ENCODE data around the gene SLFN12L. TPM values are rescaled to one million over a fixed set of nuclear protein-coding genes. Genes with fewer than 3 reads are reported as not detected.

Gene SLFN12L
- total RNA-seq, 2 donors from 2014 or later = 0.86 to 1.0 TPM

DNA sequence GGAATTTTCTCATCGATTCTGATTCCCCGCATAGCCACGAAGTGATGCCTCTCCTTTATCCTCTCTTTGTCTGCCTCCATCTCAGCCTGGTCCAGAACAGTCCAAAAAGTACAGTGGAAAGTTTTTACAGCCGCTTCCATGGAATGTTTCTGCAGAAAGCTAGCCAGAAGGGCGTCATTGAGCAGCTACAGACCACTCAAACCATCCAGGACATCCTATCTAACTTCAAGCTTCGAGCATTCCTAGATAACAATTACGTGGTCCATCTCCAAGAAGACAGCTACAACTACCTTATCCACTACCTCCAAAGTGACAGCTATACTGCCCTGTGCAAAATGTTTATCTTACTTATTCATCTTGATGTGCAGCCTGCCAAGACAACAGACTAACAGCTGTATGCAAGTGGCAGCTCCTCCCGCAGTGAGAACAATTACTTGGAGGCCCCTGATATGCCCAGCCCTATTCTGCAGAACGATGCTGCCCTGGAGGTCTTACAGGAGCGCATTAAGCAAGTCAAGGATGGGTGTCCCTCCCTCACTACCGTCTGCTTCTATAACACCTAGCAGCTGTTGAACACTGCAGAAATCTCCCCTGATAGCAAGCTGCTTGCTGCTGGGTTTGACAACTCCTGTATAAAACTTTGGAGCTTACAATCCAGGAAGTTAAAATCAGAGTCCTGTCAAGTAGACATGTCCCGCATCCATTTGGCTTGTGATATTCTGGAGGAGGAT, 38.9 kb downstream of the SLFN12L start:
- Histone ChIP-seq H3K9me3 (no peaks in the 10 kb centered on the region), H3K27me3 (peaks cover 45% of the 10 kb centered on the region), H3K9ac (ENCODE audit: low read depth in 2 of 2, low read length in 2 of 2) (no peak overlapping the region), H3K36me3 (no peaks in the 10 kb centered on the region), H3K4me3 (no peak overlapping the region), H3K27ac (no peak overlapping the region), H3K4me1 (no peaks in the 10 kb centered on the region)
- TF ChIP-seq, protein P1, sequence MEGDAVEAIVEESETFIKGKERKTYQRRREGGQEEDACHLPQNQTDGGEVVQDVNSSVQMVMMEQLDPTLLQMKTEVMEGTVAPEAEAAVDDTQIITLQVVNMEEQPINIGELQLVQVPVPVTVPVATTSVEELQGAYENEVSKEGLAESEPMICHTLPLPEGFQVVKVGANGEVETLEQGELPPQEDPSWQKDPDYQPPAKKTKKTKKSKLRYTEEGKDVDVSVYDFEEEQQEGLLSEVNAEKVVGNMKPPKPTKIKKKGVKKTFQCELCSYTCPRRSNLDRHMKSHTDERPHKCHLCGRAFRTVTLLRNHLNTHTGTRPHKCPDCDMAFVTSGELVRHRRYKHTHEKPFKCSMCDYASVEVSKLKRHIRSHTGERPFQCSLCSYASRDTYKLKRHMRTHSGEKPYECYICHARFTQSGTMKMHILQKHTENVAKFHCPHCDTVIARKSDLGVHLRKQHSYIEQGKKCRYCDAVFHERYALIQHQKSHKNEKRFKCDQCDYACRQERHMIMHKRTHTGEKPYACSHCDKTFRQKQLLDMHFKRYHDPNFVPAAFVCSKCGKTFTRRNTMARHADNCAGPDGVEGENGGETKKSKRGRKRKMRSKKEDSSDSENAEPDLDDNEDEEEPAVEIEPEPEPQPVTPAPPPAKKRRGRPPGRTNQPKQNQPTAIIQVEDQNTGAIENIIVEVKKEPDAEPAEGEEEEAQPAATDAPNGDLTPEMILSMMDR (IDR thresholded peaks at IDR 0.05) = no peak
- intact Hi-C loops (cut with DNase I) = no loop called here
- no peak for DNase-seq

DNA sequence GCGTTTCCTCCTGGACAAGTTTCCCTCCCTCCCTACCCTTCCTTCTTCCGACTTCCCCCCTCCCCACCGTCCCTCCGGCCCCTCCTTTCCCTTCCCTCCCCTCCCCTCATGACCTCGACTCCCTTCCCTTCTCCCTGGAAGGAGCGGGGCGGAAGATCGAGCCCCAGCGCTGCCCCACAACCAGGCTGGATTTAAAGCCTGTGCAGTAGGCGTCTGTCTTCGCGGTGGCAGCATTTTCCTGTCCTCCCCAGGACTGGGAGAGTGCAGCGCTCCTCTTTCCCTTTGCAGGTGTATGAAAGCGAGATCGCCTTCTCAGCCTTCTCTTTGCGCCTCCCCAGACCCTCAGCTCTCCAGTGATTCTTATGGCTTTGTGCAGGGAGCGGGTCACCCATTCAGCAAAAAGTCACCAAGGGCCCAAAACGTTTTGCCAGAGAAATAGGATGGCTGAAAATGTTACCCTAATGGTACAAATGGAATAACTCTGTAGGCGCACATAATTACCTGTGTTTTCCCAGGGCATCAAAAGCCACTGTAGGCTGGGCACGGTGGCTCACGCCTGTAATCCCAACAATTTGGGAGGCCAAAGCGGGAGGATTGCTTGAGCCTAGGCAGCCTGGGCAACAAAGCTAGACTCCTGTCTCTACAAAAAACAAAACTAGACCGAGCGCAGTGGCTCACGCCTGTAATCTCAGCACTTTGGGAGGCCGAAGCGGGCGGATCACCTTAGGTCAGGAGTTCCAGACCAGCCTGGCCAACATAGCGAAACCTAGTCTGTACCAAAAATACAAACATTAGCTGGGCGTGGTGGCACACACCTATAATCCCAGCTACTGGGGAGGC, 40.8 kb downstream of the SLFN12L start:
- Histone ChIP-seq H3K36me3 (no peaks in the 10 kb centered on the region), H3K4me1 (no peaks in the 10 kb centered on the region), H3K9ac (ENCODE audit: low read depth in 2 of 2, low read length in 2 of 2) (no peak overlapping the region), H3K9me3 (no peaks in the 10 kb centered on the region), H3K27me3 (peaks cover 63% of the 10 kb centered on the region), H3K4me3 (no peak overlapping the region), H3K27ac (no peak overlapping the region)
- intact Hi-C loops (cut with DNase I) = no loop called here
- DNase-seq = no peak
- TF ChIP-seq, protein P1 (IDR thresholded peaks at IDR 0.05) = no peak

DNA sequence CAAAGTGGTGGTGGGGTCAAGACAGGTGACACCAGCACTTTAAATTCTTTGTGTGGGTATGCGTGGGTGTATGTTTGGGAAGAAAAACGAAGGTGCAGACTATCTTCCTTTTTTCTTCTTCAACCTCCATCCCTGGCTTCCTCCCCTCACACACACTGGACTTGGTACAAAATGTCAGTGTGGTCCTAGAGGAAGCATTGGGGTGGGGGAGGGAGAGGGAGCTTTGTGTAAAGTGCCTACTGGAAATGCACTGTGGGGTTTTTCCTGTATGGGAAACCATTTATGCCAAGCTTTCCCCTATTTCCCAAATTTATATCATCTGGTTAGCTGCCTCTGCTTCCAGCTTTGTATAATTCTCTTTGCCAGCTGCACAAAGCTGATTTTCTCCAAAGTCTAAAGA, 44.4 kb downstream of the SLFN12L start:
- no peak overlapping the region for H3K9ac ChIP-seq (ENCODE audit: low read depth in 2 of 2, low read length in 2 of 2)
- H3K36me3 ChIP-seq = no peaks in the 10 kb centered on the region
- TF ChIP-seq, protein P1 (IDR thresholded peaks at IDR 0.05) = no peak
- no peaks in the 10 kb centered on the region for H3K4me1 ChIP-seq
- H3K27me3 ChIP-seq = peaks cover 84% of the 10 kb centered on the region
- intact Hi-C loops (cut with DNase I) = no loop called here
- no peak overlapping the region for H3K4me3 ChIP-seq
- DNase-seq = no peak
- H3K9me3 ChIP-seq = no peaks in the 10 kb centered on the region
- no peak overlapping the region for H3K27ac ChIP-seq

DNA sequence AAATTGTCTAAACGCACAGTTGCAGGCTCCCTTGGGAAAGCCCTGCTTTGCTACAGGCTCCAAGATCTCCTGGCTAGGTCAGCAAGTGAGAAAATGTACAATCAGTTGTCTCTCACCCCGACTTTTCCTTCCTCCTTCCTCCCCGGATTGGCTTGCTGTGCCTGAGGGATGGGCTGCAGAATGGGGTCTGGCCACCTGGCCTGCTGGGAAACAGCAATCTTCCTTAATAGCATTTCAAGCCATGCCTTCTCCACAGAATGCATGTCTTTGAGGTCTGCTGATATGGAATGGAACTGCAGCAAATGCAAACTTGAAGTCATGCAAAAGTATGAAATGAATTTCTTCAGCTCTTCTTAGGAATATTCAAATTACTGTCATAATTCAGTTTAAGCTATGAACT, 46.1 kb downstream of the SLFN12L start:
- no peak overlapping the region for H3K9ac ChIP-seq (ENCODE audit: low read depth in 2 of 2, low read length in 2 of 2)
- intact Hi-C loops (cut with DNase I) = no loop called here
- TF ChIP-seq, protein P1 (IDR thresholded peaks at IDR 0.05) = no peak
- no peaks in the 10 kb centered on the region for H3K4me1 ChIP-seq
- H3K4me3 ChIP-seq = no peak overlapping the region
- peaks cover 75% of the 10 kb centered on the region for H3K27me3 ChIP-seq
- DNase-seq = no peak
- no peak overlapping the region for H3K27ac ChIP-seq
- no peaks in the 10 kb centered on the region for H3K36me3 ChIP-seq
- H3K9me3 ChIP-seq = no peaks in the 10 kb centered on the region

DNA sequence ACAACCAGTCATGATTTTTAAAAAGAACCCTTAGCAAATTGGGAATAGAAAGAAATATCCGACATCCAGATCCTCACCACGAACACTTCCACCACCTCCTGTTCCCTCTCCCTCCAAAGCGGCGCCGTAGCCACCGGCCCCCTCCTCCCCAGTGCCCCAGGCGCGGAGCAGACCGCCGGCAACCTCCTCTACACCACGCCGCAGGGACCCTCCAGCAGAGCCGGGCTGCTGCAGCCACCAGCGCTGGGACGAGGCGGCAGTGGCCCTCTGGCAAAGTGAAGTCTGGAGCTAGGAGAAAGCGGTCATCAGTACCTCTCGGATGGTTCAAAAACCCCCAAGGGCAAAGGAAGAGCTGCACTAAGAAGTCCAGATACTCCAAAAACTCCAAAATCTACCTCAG, 47.5 kb downstream of the SLFN12L start:
- intact Hi-C loops (cut with DNase I) = no loop called here
- H3K4me3 ChIP-seq = no peak overlapping the region
- H3K27ac ChIP-seq = no peak overlapping the region
- H3K36me3 ChIP-seq = no peaks in the 10 kb centered on the region
- H3K9ac ChIP-seq (ENCODE audit: low read depth in 2 of 2, low read length in 2 of 2) = no peak overlapping the region
- H3K4me1 ChIP-seq = no peaks in the 10 kb centered on the region
- no peak for DNase-seq
- TF ChIP-seq, protein P1 (IDR thresholded peaks at IDR 0.05) = no peak
- no peaks in the 10 kb centered on the region for H3K9me3 ChIP-seq
- H3K27me3 ChIP-seq = peaks cover 70% of the 10 kb centered on the region
